ENCODE measurements around the gene NOXRED1.
"Not testable (repeated sequence)": the region's sequence is repeated elsewhere in the genome, so short reads cannot be mapped to it uniquely, and the experiment has no call there.

GRCh38 chr14:77415403-77416030, 7.8 kb downstream of the NOXRED1 start:
- TF ChIP-seq CTCF (IDR thresholded peaks at IDR 0.05; ENCODE audit: low read depth, low read length, poor library complexity, severe bottlenecking); EZH2phosphoT487 (IDR thresholded peaks at IDR 0.05; ENCODE audit: borderline replicate concordance, low read length): not testable (repeated sequence)

Measured in DOHH2 (cell line).